HG02938 (cell line): ENCODE data around the gene PUS7L.

Source experiments
- ATAC-seq: cut with Tn5 transposase; IDR thresholded peaks from one replicate; pipeline ENCODE4 v1.9.1; 2021; ENCODE audit warnings: mild to moderate bottlenecking, moderate library complexity; ENCODE audit not compliant: unreplicated experiment

PUS7L gene, protein sequence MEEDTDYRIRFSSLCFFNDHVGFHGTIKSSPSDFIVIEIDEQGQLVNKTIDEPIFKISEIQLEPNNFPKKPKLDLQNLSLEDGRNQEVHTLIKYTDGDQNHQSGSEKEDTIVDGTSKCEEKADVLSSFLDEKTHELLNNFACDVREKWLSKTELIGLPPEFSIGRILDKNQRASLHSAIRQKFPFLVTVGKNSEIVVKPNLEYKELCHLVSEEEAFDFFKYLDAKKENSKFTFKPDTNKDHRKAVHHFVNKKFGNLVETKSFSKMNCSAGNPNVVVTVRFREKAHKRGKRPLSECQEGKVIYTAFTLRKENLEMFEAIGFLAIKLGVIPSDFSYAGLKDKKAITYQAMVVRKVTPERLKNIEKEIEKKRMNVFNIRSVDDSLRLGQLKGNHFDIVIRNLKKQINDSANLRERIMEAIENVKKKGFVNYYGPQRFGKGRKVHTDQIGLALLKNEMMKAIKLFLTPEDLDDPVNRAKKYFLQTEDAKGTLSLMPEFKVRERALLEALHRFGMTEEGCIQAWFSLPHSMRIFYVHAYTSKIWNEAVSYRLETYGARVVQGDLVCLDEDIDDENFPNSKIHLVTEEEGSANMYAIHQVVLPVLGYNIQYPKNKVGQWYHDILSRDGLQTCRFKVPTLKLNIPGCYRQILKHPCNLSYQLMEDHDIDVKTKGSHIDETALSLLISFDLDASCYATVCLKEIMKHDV

DNA sequence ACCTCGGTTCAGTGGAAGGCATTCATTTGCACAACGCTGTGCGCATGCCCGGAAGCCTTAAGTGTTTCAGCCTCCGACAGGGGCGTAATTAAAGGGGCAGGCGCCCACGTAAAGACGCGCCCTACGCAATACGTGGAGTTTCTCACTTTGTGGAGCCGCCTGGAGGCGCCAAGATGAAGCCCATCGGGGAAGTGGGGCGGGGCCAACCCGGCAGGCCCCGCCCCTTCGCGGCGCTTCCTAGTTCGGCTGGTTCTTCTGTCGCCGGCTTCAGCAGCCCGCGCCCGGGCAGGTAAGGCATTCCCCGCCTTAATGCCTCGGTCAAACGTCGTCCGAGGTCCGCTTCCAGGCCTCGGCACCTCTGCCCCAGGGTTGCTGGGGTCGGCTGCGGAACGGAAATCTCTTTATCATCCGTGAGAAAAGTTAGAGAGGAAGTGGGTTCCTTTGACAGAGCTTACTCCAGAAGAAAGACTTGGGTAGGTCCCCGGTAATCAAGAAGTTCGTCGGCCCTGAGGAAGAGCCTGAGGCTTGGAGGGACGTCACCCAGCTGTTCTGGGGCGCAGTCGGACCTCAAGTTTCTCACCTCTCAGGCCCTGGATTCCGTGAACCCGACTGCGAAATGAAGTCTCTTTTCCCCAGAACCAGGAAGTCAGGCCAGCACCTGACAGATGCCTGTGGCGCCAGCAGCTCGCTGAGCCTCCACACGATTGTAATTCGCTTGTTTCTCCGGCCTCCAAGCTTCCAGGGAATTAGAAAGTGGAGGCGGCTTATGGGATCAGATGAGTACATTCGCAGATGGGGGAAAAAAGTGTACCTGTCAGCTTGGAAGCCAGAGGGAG, at the start of gene PUS7L, which contains the start of gene IRAK4:
Gene PUS7L, minus strand, starts transcription at position 63 of the 836 bp plus-strand sequence. CDS start 3,545 bp downstream, outside the sequence.
Gene IRAK4, plus strand, starts transcription at position 224 of the 836 bp plus-strand sequence. CDS start 9,161 bp downstream, outside the sequence.
- ATAC-seq = peak; percentile 96

GRCh38 chr12:43807386-43807785, 48.8 kb upstream of the PUS7L start:
- ATAC-seq = no peak

GRCh38 chr12:43806737-43807072, 48.1 kb upstream of the PUS7L start:
- no peak for ATAC-seq

- ATAC-seq = peak; percentile 88
Measured at GRCh38 chr12:43805860-43806736, 47.5 kb upstream of the PUS7L start, which contains the start of gene TWF1. TSS of gene TWF1 (minus strand) at chr12:43806317. CDS start at chr12:43806245, 72 bp downstream.

GRCh38 chr12:43805149-43805859, 46.7 kb upstream of the PUS7L start:
- ATAC-seq = peak; percentile 28

DNA sequence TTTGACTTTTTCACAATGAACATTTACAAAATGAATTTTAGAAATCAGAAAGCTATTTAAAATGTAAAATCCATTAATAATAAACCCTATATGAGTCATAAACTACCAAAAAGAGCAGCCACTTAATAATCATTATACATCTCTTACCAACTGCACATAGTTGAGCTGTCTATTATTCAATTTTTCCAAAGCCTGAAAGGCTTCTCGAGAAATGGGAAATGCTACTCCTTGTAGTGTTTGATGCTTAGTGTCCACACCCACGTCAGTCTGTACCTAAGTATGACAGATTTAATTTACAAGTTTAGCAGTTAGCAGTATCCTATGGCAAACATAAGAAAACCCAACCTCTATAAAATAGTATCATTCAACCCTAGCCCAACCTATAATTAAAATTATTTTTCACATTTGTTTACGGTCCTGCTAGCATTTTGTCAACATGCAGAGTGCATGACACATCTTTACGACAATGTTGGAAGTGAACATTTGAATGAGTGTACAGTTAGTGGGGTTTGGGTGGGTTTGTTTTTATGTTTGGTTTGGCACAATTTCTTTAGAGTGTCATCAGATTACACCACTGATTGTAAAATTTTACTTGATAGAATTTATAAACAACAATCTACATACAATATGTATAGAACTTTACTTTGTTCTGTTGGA, 39.1 kb upstream of the PUS7L start:
- ATAC-seq = no peak

- ATAC-seq = no peak
Measured at GRCh38 chr12:43795716-43796280, 37.2 kb upstream of the PUS7L start.

- no peak for ATAC-seq
Measured at GRCh38 chr12:43789941-43790340, 31.4 kb upstream of the PUS7L start.

DNA sequence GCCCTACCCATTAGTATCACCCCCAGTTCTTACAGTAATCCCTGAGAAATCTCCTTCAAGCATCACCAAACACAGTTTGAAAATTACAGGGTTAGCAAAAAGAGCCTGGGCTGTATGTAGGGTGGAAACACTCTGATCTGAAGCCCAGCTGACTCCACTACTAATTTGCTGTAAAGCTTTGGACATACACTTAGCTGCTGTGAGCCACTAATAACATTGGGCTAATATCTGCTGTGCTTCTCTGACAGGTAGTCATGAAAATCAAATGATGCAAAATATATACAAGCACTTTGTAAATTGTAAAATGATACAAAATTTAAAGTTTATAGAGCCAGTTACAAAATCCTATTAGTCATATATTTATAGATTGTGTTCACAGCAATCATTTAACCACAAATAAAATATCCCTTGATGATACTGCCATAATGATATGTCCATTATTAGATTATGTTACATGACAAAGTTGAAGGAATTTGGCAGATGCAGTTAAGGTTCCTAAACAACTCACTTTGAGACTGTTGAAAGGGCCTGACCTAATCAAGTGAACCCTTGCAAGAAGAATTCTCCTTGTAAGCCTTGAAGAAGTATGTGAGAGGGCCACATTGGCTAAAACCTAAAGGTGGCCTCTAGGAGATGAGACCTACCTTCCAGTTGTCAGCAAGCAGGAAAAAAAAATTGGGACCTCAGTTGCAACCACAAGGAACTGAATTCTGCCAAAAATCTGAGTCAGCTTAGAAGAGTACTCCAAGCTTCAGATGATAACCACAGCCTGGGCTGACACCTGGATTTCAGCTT, 28.5 kb upstream of the PUS7L start:
- ATAC-seq = no peak

- ATAC-seq = no peak
Measured at GRCh38 chr12:43776498-43776897, 17.9 kb upstream of the PUS7L start.

GRCh38 chr12:43766291-43766690, 7.7 kb upstream of the PUS7L start:
- no peak for ATAC-seq

GRCh38 chr12:43764528-43764927, 5.9 kb upstream of the PUS7L start:
- ATAC-seq = no peak

DNA sequence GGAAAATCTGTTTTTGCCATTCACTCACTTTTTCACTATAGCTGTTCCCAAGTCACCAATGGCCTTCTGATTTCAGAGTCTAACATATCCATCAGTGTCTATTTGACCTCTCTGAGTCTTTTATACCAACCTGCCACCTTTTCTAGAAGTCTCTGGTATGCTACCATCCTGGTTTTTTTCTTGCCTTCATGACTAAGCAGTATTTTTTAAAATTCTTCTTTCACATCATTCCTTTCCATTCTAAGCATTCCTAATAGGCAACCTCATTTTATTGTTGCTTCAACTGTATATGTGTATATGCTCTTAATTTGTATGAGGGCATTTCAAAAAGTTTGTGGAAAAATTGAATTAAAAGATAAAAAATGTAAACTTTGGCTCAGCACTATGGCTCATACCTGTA, 5.2 kb upstream of the PUS7L start:
- ATAC-seq = no peak

GRCh38 chr12:43762596-43762995, 4.0 kb upstream of the PUS7L start:
- ATAC-seq = no peak

- no peak for ATAC-seq
Measured at GRCh38 chr12:43761500-43761899, 2.9 kb upstream of the PUS7L start.

- no peak for ATAC-seq
Measured at GRCh38 chr12:43760396-43760795, 1.8 kb upstream of the PUS7L start.

DNA sequence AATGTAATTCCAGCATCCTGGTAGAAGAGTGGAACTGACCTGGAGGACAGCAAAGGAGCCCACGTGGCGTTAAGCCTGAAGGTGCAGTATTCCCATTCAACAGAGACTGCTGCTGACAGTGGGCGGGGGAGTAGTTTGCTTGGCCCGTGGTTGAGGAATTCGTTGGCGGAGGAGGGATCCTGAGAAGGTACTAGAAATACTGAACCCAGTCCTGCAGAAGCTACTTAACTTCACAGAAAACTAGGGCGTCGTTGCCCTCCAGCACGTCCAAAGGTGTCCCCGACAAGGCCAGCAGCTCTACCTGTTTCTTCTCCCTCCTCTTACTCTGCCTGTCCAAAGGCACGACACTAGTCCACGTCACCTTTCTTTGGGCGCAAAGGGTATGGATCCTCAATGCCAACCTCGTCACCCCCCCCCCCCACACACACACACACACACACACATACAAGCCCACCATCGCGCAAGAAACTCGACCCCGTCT, 303 bp downstream of the PUS7L start:
- ATAC-seq = peak; percentile 6

DNA sequence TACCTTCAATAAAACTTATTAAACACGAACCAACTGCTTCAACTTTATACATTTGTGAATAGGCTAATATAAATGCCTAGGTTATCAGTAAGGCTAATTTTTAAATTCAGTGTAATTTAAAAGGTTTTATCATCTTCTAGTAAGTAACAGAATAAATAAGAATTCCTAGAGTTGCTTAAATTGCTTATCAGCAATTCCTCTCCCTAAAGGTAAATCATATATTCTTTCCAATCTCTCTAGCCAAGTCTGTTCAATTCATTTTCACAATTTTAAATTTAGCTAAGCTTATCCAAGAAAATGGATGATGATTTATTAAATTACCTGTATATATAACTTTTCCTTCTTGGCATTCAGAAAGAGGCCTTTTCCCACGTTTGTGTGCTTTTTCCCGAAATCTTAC, 4.6 kb downstream of the PUS7L start:
- no peak for ATAC-seq
